G401 (cell line): Measurements from ENCODE around the gene RGS3. TPM values are rescaled to one million over a fixed set of nuclear protein-coding genes. Genes with fewer than 3 reads are reported as not detected.

Experiments
- DNase-seq: peaks from one replicate; pipeline ENCODE4 v3.0.0-alpha.2; 2015; ENCODE audit warnings: low spot score
- in situ Hi-C: cut with HindIII; loops from 2 replicates; pipeline ENCODE4 v1.10.0; 2016; ENCODE audit warnings: low sequenced_read_pairs, mixed read lengths
- total RNA-seq: library from RNA; depleted of rRNA; stranded (reverse); fragments of >200 nt; shearing (Covaris generic); gene quantifications from 2 replicates; pipeline ENCODE4 v1.2.3, GENCODE V29; 2014

Gene RGS3
- total RNA-seq, 1 experiment from 2014 or later = 144 TPM

- in situ Hi-C loops = no loop called here
- no peak for DNase-seq
Observed at GRCh38 chr9:113588242-113588810, 124.8 kb downstream of the RGS3 start.

- in situ Hi-C loops = no loop called here
- no peak for DNase-seq
Observed at GRCh38 chr9:113588936-113589335, 125.4 kb downstream of the RGS3 start.

- in situ Hi-C loops = no loop called here
- DNase-seq = no peak
Observed at GRCh38 chr9:113589407-113589806, 125.9 kb downstream of the RGS3 start.

DNA sequence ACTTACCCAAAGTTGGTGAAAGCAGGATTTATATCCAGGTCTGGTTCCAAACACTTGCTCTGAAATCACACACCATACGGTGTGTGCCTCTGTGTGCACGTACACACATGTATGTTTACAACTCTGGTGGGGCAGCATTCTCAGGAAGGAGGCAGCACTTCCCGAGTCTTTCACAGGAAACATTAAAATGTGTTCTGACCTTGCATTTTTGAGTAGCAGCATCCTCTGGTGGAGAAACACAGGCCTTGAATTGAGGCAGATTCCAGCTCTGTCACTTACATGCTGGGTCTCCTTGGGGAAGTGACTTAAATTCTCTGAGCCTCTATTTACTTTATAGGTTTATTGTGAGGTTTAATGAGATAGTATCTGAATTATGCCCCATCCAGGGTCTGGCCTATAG lies 126.4 kb downstream of the RGS3 start:
- peak; percentile 48 for DNase-seq
- in situ Hi-C loops = loop anchor here (5.0 kb wide), 1 partner anchor 62 kb away; no protein-coding TSS in a partner anchor

GRCh38 chr9:113590389-113590788 lies 126.9 kb downstream of the RGS3 start:
- no peak for DNase-seq
- in situ Hi-C loops = loop anchor here (5.0 kb wide), 1 partner anchor 62 kb away; no protein-coding TSS in a partner anchor

DNA sequence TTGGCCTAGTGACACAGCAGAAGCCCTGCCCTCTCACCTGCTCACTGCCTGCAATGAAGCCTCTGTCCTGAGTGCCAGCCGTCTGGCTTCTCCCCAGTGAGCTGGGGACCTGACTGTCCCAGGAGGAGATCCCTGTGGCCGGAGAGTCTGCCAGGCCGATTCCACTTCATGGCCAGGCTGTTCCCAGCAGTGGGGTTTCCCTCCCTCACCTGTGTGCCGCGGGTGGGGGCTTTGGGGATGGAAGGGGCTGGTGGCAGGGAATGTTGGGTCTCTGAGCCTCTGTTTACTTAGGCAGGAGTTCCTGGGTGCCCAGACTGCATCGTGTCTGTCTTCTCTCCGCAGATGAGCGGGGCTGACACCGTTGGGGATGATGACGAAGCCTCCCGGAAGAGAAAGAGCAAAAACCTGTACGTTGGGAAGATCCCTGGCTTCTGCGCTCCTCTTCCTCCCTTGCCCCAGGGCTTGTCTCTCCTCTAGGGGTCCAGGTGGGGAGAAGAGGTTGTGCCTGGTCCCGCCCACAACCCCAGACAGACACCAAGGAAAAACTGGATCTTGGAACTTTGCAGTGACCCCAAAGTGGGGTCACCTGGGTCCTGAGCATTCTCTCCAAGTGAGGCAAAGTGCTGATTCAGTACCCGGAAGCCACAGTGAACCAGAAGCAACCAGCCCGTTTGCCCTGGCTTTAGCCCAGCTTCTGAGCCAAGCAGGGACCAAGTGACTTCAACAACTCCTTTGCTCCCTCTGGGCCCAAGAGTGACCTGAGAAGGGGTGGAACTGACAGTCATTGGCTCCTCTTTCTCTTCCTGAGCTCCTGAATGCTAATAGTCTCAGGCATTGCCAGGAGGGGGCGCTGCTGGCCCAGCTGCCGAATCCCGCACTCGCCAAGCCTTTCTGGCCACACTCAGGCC lies 127.7 kb downstream of the RGS3 start:
- in situ Hi-C loops = loop anchor here (5.0 kb wide), 1 partner anchor 61 kb away; no protein-coding TSS in a partner anchor
- DNase-seq = peak; percentile 62

DNA sequence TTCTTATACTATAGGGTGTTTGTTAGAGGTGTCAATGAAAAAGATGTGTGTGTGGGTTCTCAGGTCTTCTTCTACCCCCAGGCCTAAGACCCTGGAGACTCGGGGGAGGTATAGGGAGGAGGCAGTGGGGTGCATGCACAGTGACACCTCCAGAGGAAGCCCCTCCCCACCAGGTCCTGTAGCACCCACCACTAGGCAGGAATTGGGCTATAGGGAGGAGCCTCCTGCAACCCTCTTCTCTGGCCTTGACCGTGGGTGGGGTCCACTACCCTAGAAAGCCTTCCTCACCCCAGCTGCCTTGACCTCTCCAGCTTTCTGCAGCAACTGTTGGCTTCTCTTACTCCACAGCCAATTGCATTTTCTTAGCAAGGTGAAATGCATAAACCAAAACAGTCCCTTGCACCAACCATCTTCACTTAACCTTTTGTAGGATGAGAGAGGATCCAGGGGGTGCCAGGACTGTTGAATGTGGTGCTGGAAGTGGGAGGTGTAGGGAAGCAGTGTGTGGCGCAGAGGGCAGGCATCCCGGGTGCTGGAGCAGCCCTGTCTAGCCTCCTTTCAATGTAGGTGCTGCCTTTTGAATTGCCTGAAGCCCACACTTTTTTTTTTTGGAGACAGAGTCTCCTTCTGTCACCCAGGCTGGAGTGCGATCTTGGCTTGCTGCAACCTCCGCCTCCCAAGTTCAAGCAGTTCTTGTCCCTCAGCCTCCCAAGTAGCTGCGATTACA lies 128.5 kb downstream of the RGS3 start:
- DNase-seq = no peak
- in situ Hi-C loops = loop anchor here (5.0 kb wide), 1 partner anchor 60 kb away; no protein-coding TSS in a partner anchor

DNA sequence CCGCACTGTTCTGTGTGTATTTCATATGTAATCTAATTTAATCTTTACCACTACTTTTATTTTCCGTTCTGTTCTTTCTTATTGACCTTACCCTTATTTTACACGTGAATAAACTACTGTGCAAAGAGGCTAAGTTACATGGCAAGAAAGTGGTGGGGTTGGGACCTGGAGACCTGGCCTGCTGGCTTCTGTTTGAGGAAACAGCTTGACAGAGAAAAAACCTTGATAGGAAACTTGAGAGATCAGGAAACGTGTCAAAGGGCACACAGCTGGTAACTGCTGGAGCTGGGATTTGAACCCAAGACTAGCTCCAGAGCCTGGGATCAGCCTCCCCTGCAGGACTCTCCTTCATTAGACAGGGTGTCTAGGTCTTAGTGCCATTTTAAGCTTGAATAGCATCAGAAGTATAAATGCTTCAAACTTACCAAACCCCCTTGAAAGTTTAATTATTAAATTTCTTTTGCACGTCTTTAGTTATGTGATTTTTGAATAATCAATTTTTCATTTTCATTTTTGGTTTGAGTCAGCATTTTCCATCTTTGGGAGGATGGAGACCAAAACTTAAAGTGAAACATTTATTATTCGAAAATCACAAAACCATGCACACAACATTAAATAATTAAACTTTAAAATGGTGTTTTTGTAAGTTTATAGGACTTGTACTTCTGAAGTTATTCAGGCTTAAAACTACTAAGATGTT lies 129.5 kb downstream of the RGS3 start:
- in situ Hi-C loops = loop anchor here (5.0 kb wide), 1 partner anchor 59 kb away; no protein-coding TSS in a partner anchor
- DNase-seq = no peak

DNA sequence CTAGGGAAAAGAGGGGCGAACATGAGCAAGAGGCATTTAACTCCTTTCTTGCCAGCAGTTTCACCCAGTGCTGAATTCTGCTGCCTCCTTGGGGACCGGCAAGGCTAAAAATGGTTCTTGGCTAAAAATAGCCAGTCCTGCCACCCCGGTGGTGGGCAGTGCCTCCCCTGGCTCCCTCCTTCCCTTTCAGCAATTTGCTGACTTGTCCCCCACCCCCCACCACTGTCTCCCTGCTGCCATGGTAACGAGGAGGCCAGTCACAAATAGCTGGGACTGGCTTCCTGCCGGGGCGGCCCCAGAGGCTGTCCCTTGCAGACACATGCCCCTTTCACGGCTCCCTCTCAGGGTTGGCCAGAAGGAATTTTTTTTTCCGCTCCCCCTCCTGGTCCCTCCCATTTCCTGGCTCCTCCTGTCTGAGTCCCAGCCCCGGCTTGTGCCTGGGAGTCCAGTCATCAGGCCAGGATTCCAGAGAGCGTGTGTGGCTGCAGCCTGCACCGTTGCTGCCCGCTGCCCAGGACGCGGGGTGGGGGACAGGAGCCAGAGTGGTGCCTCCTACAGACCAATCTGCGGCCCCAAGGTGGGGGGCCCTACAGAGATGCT lies 130.3 kb downstream of the RGS3 start:
- in situ Hi-C loops = loop anchor here (5.0 kb wide), 1 partner anchor 59 kb away; no protein-coding TSS in a partner anchor
- peak; percentile 79 for DNase-seq

- in situ Hi-C loops = loop anchor here (5.0 kb wide), 1 partner anchor 58 kb away; no protein-coding TSS in a partner anchor
- no peak for DNase-seq
Observed at GRCh38 chr9:113594484-113595299, 131.2 kb downstream of the RGS3 start.

- in situ Hi-C loops = no loop called here
Observed at GRCh38 chr9:113596616-113597320, 133.2 kb downstream of the RGS3 start.

GRCh38 chr9:113597390-113598241 lies 134.1 kb downstream of the RGS3 start:
- DNase-seq = no peak
- in situ Hi-C loops = no loop called here

More at GRCh38 chr9:113596616-113597320, 133.2 kb downstream of the RGS3 start:
- DNase-seq = no peak

DNA sequence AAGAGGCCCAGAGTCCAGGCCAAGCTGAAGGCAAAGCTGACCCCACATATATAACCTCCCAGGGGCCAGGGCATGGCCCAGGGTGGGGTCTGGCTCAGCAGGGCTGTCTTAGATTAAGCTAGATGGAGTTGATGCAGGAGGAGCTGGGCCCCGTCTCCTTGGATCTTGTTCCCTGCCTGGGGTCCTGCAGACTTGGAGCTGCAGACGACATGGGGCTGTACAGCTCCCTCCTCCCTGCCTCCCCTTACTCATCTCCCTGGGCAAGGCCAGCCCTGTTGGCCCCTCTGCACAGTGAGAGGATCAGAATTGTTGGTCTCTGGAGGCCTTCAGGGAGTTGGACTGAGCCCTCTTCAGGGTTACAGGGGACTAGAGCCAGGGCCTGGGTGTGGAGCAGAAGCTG lies 134.9 kb downstream of the RGS3 start:
- in situ Hi-C loops = no loop called here
- no peak for DNase-seq

- in situ Hi-C loops = no loop called here
- peak; percentile 24 for DNase-seq
Observed at GRCh38 chr9:113598883-113599282, 135.4 kb downstream of the RGS3 start.

- DNase-seq = peak; percentile 49
- in situ Hi-C loops = no loop called here
Observed at GRCh38 chr9:113599646-113600022, 136.1 kb downstream of the RGS3 start.

DNA sequence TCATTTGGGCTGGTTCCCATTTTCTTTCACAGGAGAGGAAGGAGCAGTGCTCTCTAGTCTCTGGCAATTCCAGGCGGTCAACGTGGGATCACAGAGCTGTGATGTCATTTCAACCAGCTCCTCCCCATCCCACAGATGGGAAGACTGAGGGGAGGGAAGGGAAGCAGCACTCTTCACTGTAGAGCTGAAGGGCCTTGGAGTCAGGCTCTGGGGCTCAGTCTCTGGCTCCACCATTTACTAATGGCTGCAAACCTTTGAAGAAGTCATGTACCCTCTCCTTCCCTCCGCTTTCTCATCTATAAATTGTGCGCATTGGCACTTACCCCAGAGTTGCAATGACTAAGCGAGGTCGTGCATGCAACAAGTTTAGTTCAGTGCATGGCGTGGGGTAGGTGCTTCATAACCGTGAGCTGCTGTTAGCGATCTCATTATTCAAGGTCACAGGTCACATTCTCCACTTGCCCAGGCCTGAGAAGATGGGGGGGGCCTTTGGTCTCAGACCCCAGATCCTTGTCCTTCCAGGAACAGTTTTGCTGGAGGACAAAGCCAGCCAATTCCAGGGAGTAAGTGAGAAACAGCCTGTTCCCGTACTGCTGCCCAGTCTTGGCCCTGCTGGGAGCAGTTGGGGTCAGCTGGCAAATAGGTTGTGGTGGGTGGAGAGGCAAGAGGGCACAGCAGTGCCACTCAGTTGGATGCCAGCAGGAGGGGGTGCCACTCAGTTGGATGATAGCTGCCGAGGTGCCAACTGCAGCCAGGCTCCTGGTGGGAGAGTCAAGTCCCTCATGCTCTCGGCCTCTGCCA lies 136.7 kb downstream of the RGS3 start:
- DNase-seq = peak; percentile 15
- in situ Hi-C loops = no loop called here
